Heart left ventricle (tissue), 16 donors: ENCODE results near the gene BICC1. TPM values are rescaled to one million over a fixed set of nuclear protein-coding genes. Genes with fewer than 3 reads are reported as not detected.

Experiments used
- ATAC-seq, 4 donors: fragments of 200-7000 bp; cut with Tn5 transposase; one replicate each; pipeline ENCODE4 v1.9.1; 2020 to 2022; ENCODE audit warnings: moderate library complexity in 4 of 4, mild to moderate bottlenecking in 3 of 4, moderate number of reproducible peaks in 1 of 4
- DNase-seq, 5 donors: peaks; one replicate each; pipeline ENCODE4 v3.0.0-alpha.2; 2020
- H3K27ac ChIP-seq, 12 donors: fragments of 200-600 bp; sonication (generic) in 4 of 12; one replicate each; pipeline versions ENCODE4 v1.5.0 to v1.8.0; 2016 to 2022; ENCODE audit warnings: mild to moderate bottlenecking in 2 of 12
- H3K27me3 ChIP-seq, 9 donors: fragments of 200-600 bp; sonication (generic) in 2 of 9; one replicate each; pipeline versions ENCODE4 v1.5.1 to v1.8.0; 2016 to 2022; ENCODE audit warnings: mild to moderate bottlenecking in 3 of 9
- H3K36me3 ChIP-seq, 9 donors: fragments of 200-600 bp; sonication (generic) in 2 of 9; one replicate each; pipeline versions ENCODE4 v1.5.0 to v1.8.0; 2018 to 2022; ENCODE audit warnings: mild to moderate bottlenecking in 2 of 9
- H3K4me1 ChIP-seq, 12 donors: fragments of 200-600 bp; sonication (generic) in 4 of 12; one replicate each; pipeline versions ENCODE4 v1.5.0 to v1.8.0; 2016 to 2022; ENCODE audit warnings: mild to moderate bottlenecking in 3 of 12
- H3K4me3 ChIP-seq, 12 donors: fragments of 200-600 bp; sonication (generic) in 4 of 12; one replicate each; pipeline versions ENCODE4 v1.5.0 to v1.8.0; 2017 to 2022; ENCODE audit warnings: mild to moderate bottlenecking in 9 of 12, moderate library complexity in 4 of 12
- H3K9me3 ChIP-seq, 12 donors: fragments of 200-600 bp; sonication (generic) in 4 of 12; one replicate each; pipeline versions ENCODE4 v1.5.0 to v1.8.0; 2016 to 2022; ENCODE audit warnings: mild to moderate bottlenecking in 1 of 12
- POLR2A ChIP-seq, 2 donors: fragments of 450-650 bp; IDR thresholded peaks; one replicate each; pipeline ENCODE4 v1.6.1; 2017; ENCODE audit warnings: antibody characterized with exemption in 2 of 2, mild to moderate bottlenecking in 2 of 2, moderate library complexity in 2 of 2
- whole genome bisulfite sequencing, 4 donors: extraction: QIAGEN DNeasy Blood & Tissue Kit in 2 of 4; methylation state at CpG; one replicate each; pipeline versions ENCODE4 v1.1.5 to v1.1.7; 2013 to 2018; 5-methylcytosine and 5-hydroxymethylcytosine counted together
- intact Hi-C, 10 donors: fragments of 100-400 bp; cut with DNase I; formaldehyde crosslinking; loops; one replicate each; pipeline versions ENCODE4 v1.11.1 to v1.14.2; 2022
- polyA plus RNA-seq, 2 donors: library from polyadenylated mRNA; stranded (reverse); fragments of 200-250 nt; gene quantifications; one replicate each; pipeline ENCODE4 v1.2.3, GENCODE V29; 2013
- total RNA-seq, 9 donors: library from RNA; depleted of rRNA in 2 of 9; stranded (reverse); fragments of >200 nt in 2 of 9; fragmentation: NEBNext Ultra II Directional in 3 of 9; extraction: Animal tissue kit (Norgen Biotek cat#: 25700) in 3 of 9; gene quantifications; one replicate each; pipeline versions ENCODE4 v1.1.0 to v1.2.4, GENCODE V29; 2016 to 2023
- TF ChIP-seq, protein P1 (sequence below), 12 donors: fragments of 200-600 bp; sonication (generic) in 4 of 12; IDR thresholded peaks; one replicate each; pipeline versions ENCODE4 v1.5.0 to v1.8.0; 2018 to 2022; ENCODE audit warnings: antibody characterized with exemption in 12 of 12, mild to moderate bottlenecking in 5 of 12
- donor health status: ischemic (EF 13 %, LVEDD 7.1; RV severe dilation, severe dysfunction).
- donor health status: healthy with polysubstance abuse.
- donor health status: DM: no; HTN: yes; CAD: no.
- donor health status: DM: no; HTN: no; CAD: no.
- donor health status: ischemic (EF 25% LVEDD 6.9; RV normal size, moderate dysfunction).
- donor health status: ischemic (EF 25% LVEDD 5.7; RV mildly dilated, moderate dysfunction).
- donor health status: healthy.
- donor health status: DM: yes; HTN: yes; CAD: no.
- donor health status: ischemic (EF 35%, LVEDD 5.7; RV mildly dilated, moderate dysfunction).
- donor health status: nonischemic (EF 11% LVEDD 7.7; RV severe dilation, severe dysfunction).
- donor health status: DM: yes; HTN: yes; CAD: no.
- donor health status: PGD.
- donor health status: ischemic (EF 29% LVEDD 5.4; RV normal size, mild dysfunction).
- donor health status: nonischemic (EF 23%, LVEDD 6.1; RV moderate dilation, normal function).

Gene BICC1
- total and polyA plus RNA-seq, 11 donors, result 1.6 to 18.7 (median 4.8) TPM

DNA sequence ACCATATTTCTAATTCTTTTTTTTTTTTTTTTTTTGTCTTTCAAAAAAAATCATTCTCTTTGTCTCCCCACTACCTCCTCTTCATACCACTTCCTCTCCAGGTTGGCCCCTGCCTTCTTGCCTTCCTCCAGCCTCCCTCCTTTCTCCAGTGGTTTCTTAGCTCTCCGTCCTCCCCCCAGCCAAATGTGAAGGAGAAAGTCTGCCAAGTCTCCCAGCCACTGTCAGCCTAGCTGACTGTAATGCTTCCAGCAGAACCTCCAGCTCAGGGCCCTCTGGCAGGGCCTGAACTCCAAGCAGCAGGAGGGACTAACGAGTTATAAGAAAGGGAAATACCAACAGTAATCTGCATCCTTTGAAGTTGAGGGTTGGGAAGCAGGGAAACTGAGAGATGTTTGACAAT lies 35.5 kb upstream of the BICC1 start:
- no peak overlapping the region for H3K4me3 ChIP-seq
- H3K27ac ChIP-seq, result peak overlapping the region in 7 of 12 donors; percentile 51 to 78 (median 71)
- H3K9me3 ChIP-seq, result no peaks in the 10 kb centered on the region
- intact Hi-C loops, result loop anchor here in 1 of 10 donors (5.0 kb wide), 1 partner anchor 35 kb away; the partner anchor contains the start of gene BICC1
- ATAC-seq (peak; percentile 24 to 85 (median 78)), DNase-seq (peak in 4 of 5 donors; percentile 36 to 68 (median 65))
- no peaks in the 10 kb centered on the region for H3K27me3 ChIP-seq
- TF ChIP-seq, protein P1, sequence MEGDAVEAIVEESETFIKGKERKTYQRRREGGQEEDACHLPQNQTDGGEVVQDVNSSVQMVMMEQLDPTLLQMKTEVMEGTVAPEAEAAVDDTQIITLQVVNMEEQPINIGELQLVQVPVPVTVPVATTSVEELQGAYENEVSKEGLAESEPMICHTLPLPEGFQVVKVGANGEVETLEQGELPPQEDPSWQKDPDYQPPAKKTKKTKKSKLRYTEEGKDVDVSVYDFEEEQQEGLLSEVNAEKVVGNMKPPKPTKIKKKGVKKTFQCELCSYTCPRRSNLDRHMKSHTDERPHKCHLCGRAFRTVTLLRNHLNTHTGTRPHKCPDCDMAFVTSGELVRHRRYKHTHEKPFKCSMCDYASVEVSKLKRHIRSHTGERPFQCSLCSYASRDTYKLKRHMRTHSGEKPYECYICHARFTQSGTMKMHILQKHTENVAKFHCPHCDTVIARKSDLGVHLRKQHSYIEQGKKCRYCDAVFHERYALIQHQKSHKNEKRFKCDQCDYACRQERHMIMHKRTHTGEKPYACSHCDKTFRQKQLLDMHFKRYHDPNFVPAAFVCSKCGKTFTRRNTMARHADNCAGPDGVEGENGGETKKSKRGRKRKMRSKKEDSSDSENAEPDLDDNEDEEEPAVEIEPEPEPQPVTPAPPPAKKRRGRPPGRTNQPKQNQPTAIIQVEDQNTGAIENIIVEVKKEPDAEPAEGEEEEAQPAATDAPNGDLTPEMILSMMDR (IDR thresholded peaks at IDR 0.05), result no peak
- no peak for TF ChIP-seq POLR2A (IDR thresholded peaks at IDR 0.05)
- no peaks in the 10 kb centered on the region for H3K36me3 ChIP-seq
- H3K4me1 ChIP-seq, result peaks cover 0 to 19% (median 0%) of the 10 kb centered on the region in 12 donors
- WGBS, 4 donors, result 39 to 44% (median 40%) methylated on average over 2 of the region's 2 CpGs

DNA sequence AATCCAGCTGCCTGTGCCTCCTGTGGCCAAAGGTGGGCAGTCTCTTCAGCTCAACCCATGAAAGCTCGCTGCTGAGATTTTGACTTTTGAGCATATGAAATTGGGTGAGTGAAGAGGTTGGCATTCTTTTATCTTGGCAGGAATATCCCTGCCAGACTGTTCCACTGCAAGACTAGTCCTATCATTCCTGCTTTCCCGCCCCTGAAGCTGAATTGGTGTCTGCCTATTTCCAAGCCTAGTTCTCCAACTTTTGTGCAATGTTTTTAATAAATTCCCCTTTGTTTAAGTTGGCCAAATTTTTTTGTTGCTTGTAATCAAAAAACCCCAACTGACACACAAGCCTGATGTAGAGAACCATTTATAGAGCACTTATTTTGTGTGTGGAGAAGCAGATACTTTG lies 34.8 kb upstream of the BICC1 start:
- TF ChIP-seq, protein P1 (IDR thresholded peaks at IDR 0.05), result no peak
- no peak for TF ChIP-seq POLR2A (IDR thresholded peaks at IDR 0.05)
- H3K36me3 ChIP-seq, result no peaks in the 10 kb centered on the region
- peak overlapping the region in 6 of 12 donors; percentile 31 to 78 (median 56) for H3K27ac ChIP-seq
- ATAC-seq (no peak), DNase-seq (no peak)
- H3K9me3 ChIP-seq, result no peaks in the 10 kb centered on the region
- intact Hi-C loops, result loop anchor here in 1 of 10 donors (5.0 kb wide), 1 partner anchor 34 kb away; the partner anchor contains the start of gene BICC1
- no peaks in the 10 kb centered on the region for H3K27me3 ChIP-seq
- 68 to 84% (median 79%) methylated on average over 2 of the region's 2 CpGs for whole genome bisulfite sequencing, 4 donors
- H3K4me3 ChIP-seq, result no peak overlapping the region
- H3K4me1 ChIP-seq, result peaks cover 0 to 19% (median 0%) of the 10 kb centered on the region in 12 donors

DNA sequence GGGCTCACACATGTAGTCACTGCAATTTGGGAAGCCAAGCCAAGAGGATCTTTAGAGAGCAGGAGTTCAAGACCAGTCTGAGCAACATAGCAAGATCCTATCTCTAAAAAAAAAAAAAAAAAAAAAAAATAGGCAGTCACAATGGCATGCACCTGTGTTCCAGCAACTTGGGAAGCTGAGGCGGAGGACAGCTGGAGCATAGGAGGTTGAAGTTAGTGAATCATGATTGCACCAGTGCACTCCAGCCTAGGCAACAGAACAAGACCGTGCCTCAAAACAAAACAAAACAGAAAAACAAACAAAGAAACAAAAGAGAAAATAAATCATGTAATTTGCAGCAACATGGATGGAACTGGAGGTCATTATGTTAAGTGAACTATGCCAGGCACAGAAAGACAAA lies 33.6 kb upstream of the BICC1 start:
- H3K36me3 ChIP-seq, result no peaks in the 10 kb centered on the region
- H3K27me3 ChIP-seq, result no peaks in the 10 kb centered on the region
- intact Hi-C loops, result loop anchor here in 1 of 10 donors (5.0 kb wide), 1 partner anchor 33 kb away; the partner anchor contains the start of gene BICC1
- DNase-seq, result no peak
- no peak overlapping the region for H3K4me3 ChIP-seq
- no peaks in the 10 kb centered on the region for H3K9me3 ChIP-seq
- no peak overlapping the region for H3K27ac ChIP-seq
- ATAC-seq, result no peak
- TF ChIP-seq POLR2A (IDR thresholded peaks at IDR 0.05), result no peak
- TF ChIP-seq, protein P1 (IDR thresholded peaks at IDR 0.05), result no peak
- H3K4me1 ChIP-seq, result peaks cover 0 to 19% (median 0%) of the 10 kb centered on the region in 12 donors
- WGBS, 4 donors, result 87 to 92% (median 90%) methylated on average over 2 of the region's 2 CpGs

DNA sequence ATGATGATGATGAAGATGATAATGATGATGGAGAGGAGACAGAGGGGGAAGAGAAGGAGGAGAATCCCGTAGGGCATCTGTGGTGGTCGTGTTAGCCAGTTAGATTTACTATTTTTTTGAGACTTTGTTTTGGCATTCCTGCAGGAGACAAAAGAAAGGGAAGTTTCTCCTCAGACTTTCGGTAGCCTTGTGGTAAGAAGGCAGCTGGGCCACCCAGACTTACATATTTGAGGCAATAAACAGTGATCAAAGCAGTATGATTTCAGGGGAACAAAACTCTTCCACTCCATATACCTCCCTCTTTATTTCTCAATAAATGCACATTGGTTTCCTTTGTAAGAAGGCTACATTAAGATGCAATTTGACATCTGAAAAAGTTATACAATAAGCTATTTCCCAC lies 32.4 kb upstream of the BICC1 start:
- WGBS, 4 donors, result 77 to 84% (median 82%) methylated on average over 3 of the region's 3 CpGs
- TF ChIP-seq POLR2A (IDR thresholded peaks at IDR 0.05), result no peak
- TF ChIP-seq, protein P1 (IDR thresholded peaks at IDR 0.05), result no peak
- Histone ChIP-seq H3K4me1 (peaks cover 0 to 17% (median 0%) of the 10 kb centered on the region in 12 donors), H3K36me3 (no peaks in the 10 kb centered on the region), H3K4me3 (no peak overlapping the region), H3K9me3 (no peaks in the 10 kb centered on the region), H3K27ac (no peak overlapping the region), H3K27me3 (no peaks in the 10 kb centered on the region)
- no peak for ATAC-seq
- DNase-seq, result no peak
- intact Hi-C loops, result no loop called here
